Mesothelial cell of epicardium (in vitro differentiated cells): ENCODE measurements around the gene SLC13A4. TPM values are rescaled to one million over a fixed set of nuclear protein-coding genes. Genes with fewer than 3 reads are reported as not detected.

Experiments used
- DNase-seq, 2 experiments: peaks; one replicate each; pipeline ENCODE4 v3.0.0; 2021; ENCODE audit warnings: low spot score in 2 of 2; ENCODE audit not compliant: unreplicated experiment in 2 of 2
- H3K27ac Mint-ChIP-seq: 2 replicates; pipeline ENCODE4 v1.8.0; 2021; ENCODE audit warnings: mixed read lengths
- H3K27me3 Mint-ChIP-seq: 2 replicates; pipeline ENCODE4 v1.8.0; 2021; ENCODE audit warnings: low read depth, mixed read lengths
- H3K36me3 Mint-ChIP-seq: 2 replicates; pipeline ENCODE4 v1.8.0; 2021; ENCODE audit warnings: mixed read lengths
- H3K4me1 Mint-ChIP-seq: 2 replicates; pipeline ENCODE4 v1.8.0; 2021; ENCODE audit warnings: mixed read lengths
- H3K4me3 Mint-ChIP-seq: 2 replicates; pipeline ENCODE4 v1.8.0; 2021; ENCODE audit warnings: mild to moderate bottlenecking, moderate library complexity, mixed read lengths
- H3K9me3 Mint-ChIP-seq: 2 replicates; pipeline ENCODE4 v1.8.0; 2021; ENCODE audit warnings: mixed read lengths
- total RNA-seq: library from RNA; stranded (reverse); gene quantifications from 3 replicates; pipeline ENCODE4 v1.2.1, GENCODE V29; 2021
- TF ChIP-seq, protein P1 (sequence below): fragments of 200-600 bp; sonication (generic); IDR thresholded peaks from one replicate; pipeline ENCODE4 v1.5.0; 2021; ENCODE audit warnings: antibody characterized with exemption; ENCODE audit not compliant: unreplicated experiment

Gene SLC13A4
- total RNA-seq, 1 donor from 2014 or later: not detected

DNA sequence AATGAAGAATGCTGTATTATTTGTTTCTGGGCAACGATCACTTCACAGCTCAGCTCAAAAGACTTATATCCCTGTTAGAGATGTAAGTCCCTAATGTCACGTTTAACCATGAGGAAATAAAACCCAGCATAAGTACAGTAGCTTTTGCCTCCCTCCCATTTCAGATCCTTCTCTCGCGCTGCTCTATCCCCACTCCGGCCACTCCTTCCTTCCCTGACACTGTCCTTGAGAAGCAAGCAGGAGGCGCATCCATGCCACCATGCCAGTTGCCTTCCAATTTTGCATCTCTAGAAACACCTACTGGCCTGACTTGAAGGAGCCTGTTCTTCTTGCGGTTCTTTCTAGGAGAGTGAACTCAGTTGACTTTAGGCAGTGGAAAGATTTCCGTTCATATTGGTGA, 19.4 kb upstream of the SLC13A4 start:
- no peaks in the 10 kb centered on the region for H3K27me3 Mint-ChIP-seq
- no peak overlapping the region for H3K4me3 Mint-ChIP-seq
- no peak for DNase-seq
- no peaks in the 10 kb centered on the region for H3K9me3 Mint-ChIP-seq
- H3K36me3 Mint-ChIP-seq: no peaks in the 10 kb centered on the region
- TF ChIP-seq, protein P1, sequence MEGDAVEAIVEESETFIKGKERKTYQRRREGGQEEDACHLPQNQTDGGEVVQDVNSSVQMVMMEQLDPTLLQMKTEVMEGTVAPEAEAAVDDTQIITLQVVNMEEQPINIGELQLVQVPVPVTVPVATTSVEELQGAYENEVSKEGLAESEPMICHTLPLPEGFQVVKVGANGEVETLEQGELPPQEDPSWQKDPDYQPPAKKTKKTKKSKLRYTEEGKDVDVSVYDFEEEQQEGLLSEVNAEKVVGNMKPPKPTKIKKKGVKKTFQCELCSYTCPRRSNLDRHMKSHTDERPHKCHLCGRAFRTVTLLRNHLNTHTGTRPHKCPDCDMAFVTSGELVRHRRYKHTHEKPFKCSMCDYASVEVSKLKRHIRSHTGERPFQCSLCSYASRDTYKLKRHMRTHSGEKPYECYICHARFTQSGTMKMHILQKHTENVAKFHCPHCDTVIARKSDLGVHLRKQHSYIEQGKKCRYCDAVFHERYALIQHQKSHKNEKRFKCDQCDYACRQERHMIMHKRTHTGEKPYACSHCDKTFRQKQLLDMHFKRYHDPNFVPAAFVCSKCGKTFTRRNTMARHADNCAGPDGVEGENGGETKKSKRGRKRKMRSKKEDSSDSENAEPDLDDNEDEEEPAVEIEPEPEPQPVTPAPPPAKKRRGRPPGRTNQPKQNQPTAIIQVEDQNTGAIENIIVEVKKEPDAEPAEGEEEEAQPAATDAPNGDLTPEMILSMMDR: no peak
- H3K4me1 Mint-ChIP-seq: peaks cover 15% of the 10 kb centered on the region
- no peak overlapping the region for H3K27ac Mint-ChIP-seq

DNA sequence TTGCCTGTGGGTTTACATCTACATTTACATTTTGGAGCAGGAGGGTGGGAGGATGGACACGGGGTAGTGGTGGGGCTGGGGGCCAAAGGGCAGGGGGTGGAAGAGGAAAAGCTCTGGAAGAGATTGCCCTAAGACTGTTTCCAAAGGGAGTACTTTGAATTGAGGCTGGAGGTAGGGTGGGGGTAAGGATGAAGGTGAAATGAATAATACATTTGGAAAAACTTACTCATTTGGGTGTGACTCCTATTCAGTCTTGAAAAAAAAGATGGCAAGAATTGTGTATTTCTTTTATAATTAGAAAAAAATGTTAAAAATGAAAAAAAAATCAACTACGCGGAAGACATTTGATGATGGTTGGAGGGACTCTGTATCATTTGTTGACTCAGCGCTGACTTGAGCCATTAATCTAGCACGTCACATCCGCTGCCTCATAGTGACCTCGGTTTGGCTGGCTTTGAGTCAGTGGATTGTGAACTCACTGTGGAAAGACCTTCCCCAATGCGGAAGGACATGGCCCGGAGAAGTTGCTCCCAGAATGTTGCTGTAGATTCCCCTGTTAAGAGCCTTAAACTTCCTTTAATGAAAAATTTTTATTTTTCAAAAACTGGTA, 17.8 kb upstream of the SLC13A4 start:
- H3K4me3 Mint-ChIP-seq: no peak overlapping the region
- H3K27ac Mint-ChIP-seq: no peak overlapping the region
- H3K36me3 Mint-ChIP-seq: no peaks in the 10 kb centered on the region
- H3K4me1 Mint-ChIP-seq: peaks cover 19% of the 10 kb centered on the region
- H3K27me3 Mint-ChIP-seq: no peaks in the 10 kb centered on the region
- no peaks in the 10 kb centered on the region for H3K9me3 Mint-ChIP-seq
- no peak for DNase-seq
- TF ChIP-seq, protein P1: no peak

DNA sequence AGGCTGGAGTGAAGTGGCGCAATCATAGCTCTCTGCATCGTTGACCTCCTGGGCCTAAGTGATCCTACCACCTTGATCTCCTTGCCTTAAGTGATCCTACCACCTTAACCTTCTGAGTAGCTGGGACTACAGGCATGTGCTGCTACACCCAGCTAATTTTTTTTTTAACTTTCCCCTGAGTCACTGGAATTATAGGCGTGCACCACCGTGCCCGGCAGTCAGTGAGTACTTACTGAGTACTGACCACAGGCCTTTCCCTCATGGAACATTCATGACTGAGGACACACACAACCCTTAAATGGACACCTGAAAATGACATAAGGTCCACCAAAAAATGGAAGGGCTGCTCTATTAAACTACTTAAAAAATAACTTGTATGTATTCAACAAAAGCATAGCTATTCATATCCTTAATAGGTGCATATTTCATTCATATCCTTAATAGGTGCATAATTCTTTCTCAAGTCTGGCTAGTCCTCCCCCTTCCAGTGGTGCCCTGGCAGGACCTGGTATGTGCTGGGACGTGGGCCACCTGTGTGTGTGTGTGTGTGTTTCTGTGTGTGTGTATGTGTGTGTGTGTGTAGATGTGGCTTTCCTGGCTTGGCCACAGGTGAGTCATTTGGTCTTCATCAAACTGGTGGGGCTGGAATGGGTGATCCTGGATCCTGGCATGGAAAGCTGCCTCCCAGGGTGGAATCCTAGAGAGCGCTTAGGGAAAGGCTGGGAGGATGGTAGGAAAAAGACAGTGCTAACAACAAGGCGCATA, 17.1 kb upstream of the SLC13A4 start:
- Mint-ChIP-seq H3K36me3 (no peaks in the 10 kb centered on the region), H3K4me1 (peaks cover 22% of the 10 kb centered on the region), H3K27me3 (no peaks in the 10 kb centered on the region), H3K4me3 (no peak overlapping the region), H3K9me3 (no peaks in the 10 kb centered on the region), H3K27ac (no peak overlapping the region)
- TF ChIP-seq, protein P1: no peak
- DNase-seq: no peak

DNA sequence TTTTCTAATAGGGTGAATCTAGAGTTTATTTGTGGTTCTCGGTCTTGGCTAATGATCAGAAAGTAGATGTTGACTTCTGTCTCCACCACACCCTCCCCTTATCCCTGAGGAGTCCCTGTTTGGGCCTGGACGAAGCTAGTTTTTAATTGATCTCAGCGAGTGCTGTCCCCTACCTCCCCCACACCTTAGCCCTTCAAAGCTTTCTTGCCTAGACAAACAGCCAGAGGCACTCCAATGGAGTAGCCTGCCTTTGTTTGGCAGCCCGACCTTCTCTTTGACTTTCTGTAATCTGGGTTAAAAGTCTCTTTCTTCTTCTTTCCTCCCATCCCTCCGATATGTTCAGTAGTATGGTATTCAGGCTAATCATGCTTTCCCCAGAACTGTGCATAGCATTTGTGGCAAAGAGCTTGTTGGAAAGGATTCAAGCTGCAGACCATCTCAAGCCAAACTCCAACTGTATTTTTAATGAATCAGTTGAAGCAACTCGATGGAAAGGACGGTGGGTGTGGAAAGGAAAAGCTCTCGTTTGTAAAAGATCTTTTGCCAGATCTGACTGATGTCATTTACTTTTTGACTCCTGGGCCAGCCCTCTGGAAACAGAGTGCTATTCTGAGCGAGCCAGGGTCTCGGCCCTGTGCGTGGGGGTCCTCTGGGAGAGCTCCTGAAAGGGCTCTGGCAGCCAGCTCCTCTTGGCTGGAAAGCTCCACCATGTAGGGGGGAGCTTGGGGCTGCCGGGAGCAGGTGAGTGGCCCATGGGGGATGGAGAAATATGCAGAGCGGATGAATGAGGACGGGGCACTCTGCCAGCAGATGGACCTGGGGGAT, 16.1 kb upstream of the SLC13A4 start:
- no peak overlapping the region for H3K4me3 Mint-ChIP-seq
- H3K27ac Mint-ChIP-seq: peak overlapping the region; percentile 23
- no peaks in the 10 kb centered on the region for H3K9me3 Mint-ChIP-seq
- TF ChIP-seq, protein P1: no peak
- peaks cover 22% of the 10 kb centered on the region for H3K4me1 Mint-ChIP-seq
- no peak for DNase-seq
- H3K27me3 Mint-ChIP-seq: no peaks in the 10 kb centered on the region
- H3K36me3 Mint-ChIP-seq: no peaks in the 10 kb centered on the region

DNA sequence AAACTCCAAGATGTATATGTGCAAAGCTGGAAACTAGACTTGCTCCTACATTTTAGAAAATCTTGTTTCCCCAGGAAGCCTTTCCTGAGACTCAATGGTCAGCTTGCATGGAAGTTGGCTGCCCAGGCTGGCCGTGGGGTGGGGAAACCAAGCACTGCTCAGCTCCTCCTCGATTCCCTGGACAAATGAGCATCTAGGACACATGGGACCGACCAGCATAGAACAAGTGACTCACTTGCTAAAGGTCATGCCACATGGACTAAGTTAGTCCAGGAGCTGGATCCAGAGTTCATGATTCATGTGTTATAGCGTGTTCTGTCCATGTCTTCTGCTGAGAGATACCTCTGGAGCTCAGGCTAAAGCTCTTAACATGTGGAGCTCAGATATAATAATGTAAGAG, 14.4 kb upstream of the SLC13A4 start:
- TF ChIP-seq, protein P1: no peak
- no peak overlapping the region for H3K4me3 Mint-ChIP-seq
- H3K27me3 Mint-ChIP-seq: no peaks in the 10 kb centered on the region
- no peak overlapping the region for H3K27ac Mint-ChIP-seq
- DNase-seq: no peak
- H3K9me3 Mint-ChIP-seq: no peaks in the 10 kb centered on the region
- peaks cover 27% of the 10 kb centered on the region for H3K4me1 Mint-ChIP-seq
- H3K36me3 Mint-ChIP-seq: no peaks in the 10 kb centered on the region
